Hepatocyte (in vitro differentiated cells): ENCODE results near the gene TRIM72. TPM values are rescaled to one million over a fixed set of nuclear protein-coding genes. Genes with fewer than 3 reads are reported as not detected.

Experiments
- DNase-seq: peaks from one replicate; pipeline ENCODE4 v3.0.0-alpha.2; 2016; ENCODE audit warnings: low spot score
- H2AFZ ChIP-seq: fragments of 200-600 bp; sonication (generic); 2 replicates; pipeline ENCODE4 v1.6.0; 2016; ENCODE audit warnings: antibody characterized with exemption, mild to moderate bottlenecking
- H3K27ac ChIP-seq: fragments of 200-600 bp; sonication (generic); 2 replicates; pipeline ENCODE4 v1.5.1; 2016; ENCODE audit warnings: mild to moderate bottlenecking
- H3K27me3 ChIP-seq: fragments of 200-600 bp; sonication (generic); 2 replicates; pipeline ENCODE4 v1.6.1; 2016
- H3K36me3 ChIP-seq: fragments of 200-600 bp; sonication (generic); replicated peaks from 2 replicates; pipeline ENCODE4 v1.5.1; 2016; ENCODE audit warnings: low read depth; ENCODE audit not compliant: insufficient read depth
- H3K4me1 ChIP-seq: fragments of 200-600 bp; sonication (generic); 2 replicates; pipeline ENCODE4 v1.5.1; 2016; ENCODE audit warnings: mild to moderate bottlenecking, moderate library complexity; ENCODE audit not compliant: insufficient read depth
- H3K4me2 ChIP-seq: fragments of 200-600 bp; sonication (generic); 2 replicates; pipeline ENCODE4 v1.6.0; 2016
- H3K4me3 ChIP-seq: fragments of 200-600 bp; sonication (generic); 2 replicates; pipeline ENCODE4 v1.5.1; 2016; ENCODE audit warnings: mild to moderate bottlenecking
- H3K79me2 ChIP-seq: fragments of 200-600 bp; sonication (generic); 2 replicates; pipeline ENCODE4 v1.6.0; 2017; ENCODE audit warnings: mild to moderate bottlenecking
- H3K9me2 ChIP-seq: fragments of 200-600 bp; sonication (generic); replicated peaks from 2 replicates; pipeline ENCODE4 v1.6.0; 2017; ENCODE audit warnings: mild to moderate bottlenecking; ENCODE audit not compliant: insufficient read depth
- H3K9me3 ChIP-seq: fragments of 200-600 bp; sonication (generic); 2 replicates; pipeline ENCODE4 v1.5.1; 2016; ENCODE audit warnings: low read depth, mild to moderate bottlenecking
- H4K20me1 ChIP-seq: fragments of 200-600 bp; sonication (generic); 2 replicates; pipeline ENCODE4 v1.6.0; 2016; ENCODE audit warnings: mild to moderate bottlenecking; ENCODE audit not compliant: insufficient read depth, poor library complexity, severe bottlenecking
- CTCF ChIP-seq: fragments of 200-600 bp; sonication (generic); IDR thresholded peaks from 2 replicates; pipeline ENCODE4 v1.5.1; 2016; ENCODE audit warnings: antibody characterized with exemption, mild to moderate bottlenecking; ENCODE audit not compliant: poor library complexity
- EZH2 ChIP-seq: fragments of 200-600 bp; sonication (generic); IDR thresholded peaks from 2 replicates; pipeline ENCODE4 v1.6.1; 2016; ENCODE audit warnings: antibody characterized with exemption, mild to moderate bottlenecking, borderline replicate concordance
- EZH2phosphoT487 ChIP-seq: fragments of 200-600 bp; sonication (generic); IDR thresholded peaks from one replicate; pipeline ENCODE4 v1.6.1; 2018; ENCODE audit warnings: antibody characterized with exemption, mild to moderate bottlenecking, low read depth, moderate library complexity; ENCODE audit not compliant: unreplicated experiment, severe bottlenecking
- WGBS: methylation state at CpG from one replicate; pipeline ENCODE4 v1.1.6; 2016; ENCODE audit warnings: low lambda C conversion rate; ENCODE audit errors: missing lambda C conversion rate; 5-methylcytosine and 5-hydroxymethylcytosine counted together
- polyA plus RNA-seq: library from polyadenylated mRNA; unstranded; fragments of >200 nt; fragmentation: Nextera tagmentation; extraction: Ambion mirVana; gene quantifications from 2 replicates; pipeline ENCODE4 v1.2.1, GENCODE V29; 2016
- total RNA-seq: library from RNA; depleted of rRNA; stranded (reverse); fragments of >200 nt; gene quantifications from 2 replicates; pipeline ENCODE4 v1.2.3, GENCODE V29; 2014

Gene TRIM72
- total and polyA plus RNA-seq, 2 experiments from 2014 or later = not detected

DNA sequence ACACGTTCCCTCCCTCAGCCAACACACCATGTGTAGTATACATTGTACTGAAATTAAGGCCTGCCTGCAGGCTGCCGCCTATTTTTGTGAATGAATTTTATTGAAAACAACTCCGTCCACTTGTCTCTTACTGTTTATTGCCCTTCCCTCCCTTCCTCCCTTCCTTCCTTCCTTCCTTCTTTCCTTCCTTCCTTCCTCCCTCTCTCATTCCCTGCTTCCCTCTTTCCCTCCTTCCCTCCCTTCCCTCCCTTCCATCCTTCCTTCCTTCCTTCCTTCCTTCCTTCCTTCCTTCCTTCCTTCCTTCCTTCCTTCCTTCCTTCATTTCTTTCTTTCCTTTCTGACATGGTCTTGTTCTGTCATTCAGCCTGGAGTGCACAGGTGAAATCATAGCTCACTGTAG, 48.2 kb downstream of the TRIM72 start:
- Histone ChIP-seq H3K4me1 (no peaks in the 10 kb centered on the region), H3K9me3 (no peaks in the 10 kb centered on the region), H3K9me2 (no peaks in the 10 kb centered on the region), H3K27me3 (no peaks in the 10 kb centered on the region), H3K4me3 (no peak overlapping the region), H3K79me2 (no peaks in the 10 kb centered on the region), H3K27ac (no peak overlapping the region), H4K20me1 (no peaks in the 10 kb centered on the region), H3K36me3 (no peaks in the 10 kb centered on the region), H2AFZ (no peak overlapping the region), H3K4me2 (no peak overlapping the region)
- TF ChIP-seq EZH2 (no peak), EZH2phosphoT487 (no peak), CTCF (no peak)
- no peak for DNase-seq
- WGBS = 88% methylated on average over 2 of the region's 3 CpGs

GRCh38 chr16:31265329-31266245, 51.7 kb downstream of the TRIM72 start:
- Histone ChIP-seq H3K4me1 (no peaks in the 10 kb centered on the region), H3K9me3 (no peaks in the 10 kb centered on the region), H3K27ac (no peak overlapping the region), H3K36me3 (no peaks in the 10 kb centered on the region), H3K79me2 (no peaks in the 10 kb centered on the region), H3K4me2 (no peak overlapping the region), H4K20me1 (no peaks in the 10 kb centered on the region), H3K27me3 (no peaks in the 10 kb centered on the region), H2AFZ (no peak overlapping the region), H3K9me2 (no peaks in the 10 kb centered on the region), H3K4me3 (no peak overlapping the region)
- 80% methylated on average over 20 of the region's 20 CpGs for WGBS
- TF ChIP-seq EZH2phosphoT487 (no peak), CTCF (no peak), EZH2 (no peak)
- peak; percentile 26 for DNase-seq

DNA sequence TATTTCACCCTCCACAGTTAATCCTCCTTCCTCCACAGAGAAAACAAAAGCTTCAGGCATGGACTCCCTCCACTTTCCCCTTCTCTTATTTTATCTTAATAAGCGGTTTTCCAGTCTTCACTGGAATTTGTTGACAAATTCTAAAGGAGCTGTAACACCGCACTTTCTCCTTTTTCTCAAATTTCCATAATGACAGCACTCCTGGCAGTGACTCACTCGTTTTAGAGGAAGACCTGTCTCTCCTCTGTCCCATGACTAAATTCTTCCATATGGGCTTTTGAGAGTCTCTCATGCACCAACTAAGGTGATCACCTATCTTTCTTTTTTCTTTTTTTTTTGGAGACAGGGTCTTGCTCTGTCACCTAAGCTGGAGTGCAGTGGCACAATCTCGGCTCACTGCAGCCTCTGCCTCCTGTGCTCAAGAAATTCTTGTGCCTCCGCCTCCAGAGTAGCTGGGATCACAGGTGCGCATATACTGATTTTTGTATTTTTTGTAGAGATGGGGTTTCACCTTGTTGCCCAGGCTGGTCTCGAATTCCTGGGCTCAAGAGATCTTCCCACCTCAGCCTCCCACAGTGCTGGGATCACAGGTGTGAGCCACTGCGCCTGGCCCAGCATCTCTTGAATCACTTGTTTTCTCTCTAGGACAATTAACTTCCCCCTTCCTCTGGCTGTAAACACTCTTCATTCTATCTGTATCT, 53.6 kb downstream of the TRIM72 start:
- H3K36me3 ChIP-seq = no peaks in the 10 kb centered on the region
- no peaks in the 10 kb centered on the region for H3K9me2 ChIP-seq
- H3K79me2 ChIP-seq = no peaks in the 10 kb centered on the region
- H3K4me2 ChIP-seq = no peak overlapping the region
- no peak for DNase-seq
- H3K4me3 ChIP-seq = no peak overlapping the region
- H3K27ac ChIP-seq = no peak overlapping the region
- H2AFZ ChIP-seq = no peak overlapping the region
- TF ChIP-seq CTCF (no peak), EZH2 (no peak), EZH2phosphoT487 (no peak)
- H4K20me1 ChIP-seq = no peaks in the 10 kb centered on the region
- H3K27me3 ChIP-seq = no peaks in the 10 kb centered on the region
- 62% methylated on average over 8 of the region's 8 CpGs for WGBS
- H3K4me1 ChIP-seq = no peaks in the 10 kb centered on the region
- no peaks in the 10 kb centered on the region for H3K9me3 ChIP-seq
